PC-3 (cell line): ENCODE data around the gene USP12. TPM values are rescaled to one million over a fixed set of nuclear protein-coding genes. Genes with fewer than 3 reads are reported as not detected.
A peak's percentile ranks its signal among the peaks of the same experiment; 100 is the strongest.

Source experiments
- ATAC-seq: fragments of 200-7000 bp; cut with Tn5 transposase; 2 replicates; pipeline ENCODE4 v1.9.1; 2020; ENCODE audit warnings: mild to moderate bottlenecking, moderate library complexity
- BruUV-seq: library from RNA; stranded (reverse); fragments of 400-500 nt; replicated peaks from 2 replicates; lab custom pipeline; 2021; lab: Mats Ljungman, UMichigan
- CTCF ChIA-PET: fragments of 300-600 bp; sonication (Branson Sonifier 250); formaldehyde crosslinking; loops from one replicate; lab custom pipeline; 2022; ENCODE audit warnings: antibody characterized with exemption; lab: Charles Lee
- POLR2A ChIA-PET: fragments of 300-600 bp; sonication (Branson Sonifier 250); formaldehyde crosslinking; loops from one replicate; lab custom pipeline; 2022; ENCODE audit warnings: antibody characterized with exemption; ENCODE audit not compliant: unreplicated experiment; lab: Charles Lee
- DNase-seq: peaks from one replicate; pipeline ENCODE4 v3.0.0-alpha.2; 2015
- H2AFZ ChIP-seq: fragments of 300-600 bp; sonication (generic); 2 replicates; pipeline ENCODE4 v1.6.0; 2016; ENCODE audit warnings: antibody characterized with exemption, low read length
- H3F3A ChIP-seq: fragments of 300-600 bp; sonication (generic); one replicate; pipeline ENCODE4 v1.6.0; 2017; ENCODE audit warnings: antibody characterized with exemption, low read length, control low read depth, mild to moderate bottlenecking; ENCODE audit not compliant: unreplicated experiment
- H3K27ac ChIP-seq: fragments of 300-600 bp; sonication (generic); 2 replicates; pipeline ENCODE4 v1.5.1; 2016; ENCODE audit warnings: mild to moderate bottlenecking, low read length
- H3K27me3 ChIP-seq: fragments of 300-600 bp; sonication (generic); 2 replicates; pipeline ENCODE4 v1.6.1; 2016; ENCODE audit warnings: low read length, mixed read lengths
- H3K36me3 ChIP-seq: fragments of 300-600 bp; sonication (generic); 2 replicates; pipeline ENCODE4 v1.6.1; 2016; ENCODE audit warnings: low read depth, mixed run types, low read length, mixed read lengths
- H3K4me1 ChIP-seq: fragments of 300-600 bp; sonication (generic); 2 replicates; pipeline ENCODE4 v1.5.1; 2016; ENCODE audit warnings: low read length; ENCODE audit not compliant: insufficient read depth
- H3K4me2 ChIP-seq: fragments of 300-600 bp; sonication (generic); 2 replicates; pipeline ENCODE4 v1.6.0; 2016; ENCODE audit warnings: low read length
- H3K4me3 ChIP-seq: fragments of 300-600 bp; sonication (generic); 2 replicates; pipeline ENCODE4 v1.5.1; 2016; ENCODE audit warnings: mild to moderate bottlenecking, low read length, mixed read lengths
- H3K79me2 ChIP-seq: fragments of 300-600 bp; sonication (generic); 2 replicates; pipeline ENCODE4 v1.6.1; 2017; ENCODE audit warnings: low read length, mixed read lengths
- H3K9ac ChIP-seq: fragments of 300-600 bp; sonication (generic); 2 replicates; pipeline ENCODE4 v1.6.0; 2016; ENCODE audit warnings: mild to moderate bottlenecking, low read length
- H3K9me2 ChIP-seq: fragments of 300-600 bp; sonication (generic); replicated peaks from 2 replicates; pipeline ENCODE4 v1.6.1; 2016; ENCODE audit warnings: mixed run types, low read length, mixed read lengths
- H3K9me3 ChIP-seq: fragments of 300-600 bp; sonication (generic); 2 replicates; pipeline ENCODE4 v1.6.1; 2016; ENCODE audit warnings: low read length, mixed read lengths
- H4K20me1 ChIP-seq: fragments of 300-600 bp; sonication (generic); 2 replicates; pipeline ENCODE4 v1.6.1; 2016; ENCODE audit warnings: low read length, mixed read lengths
- EZH2 ChIP-seq: fragments of 300-600 bp; sonication (generic); IDR thresholded peaks from one replicate; pipeline ENCODE4 v1.6.1; 2017; ENCODE audit warnings: antibody characterized with exemption, mild to moderate bottlenecking, low read length; ENCODE audit not compliant: unreplicated experiment
- EZH2phosphoT487 ChIP-seq: fragments of 300-600 bp; sonication (generic); IDR thresholded peaks from 2 replicates; pipeline ENCODE4 v1.6.1; 2018; ENCODE audit warnings: mild to moderate bottlenecking, antibody characterized with exemption, low read length, borderline replicate concordance
- intact Hi-C: fragments of 100-400 bp; cut with micrococcal nuclease; formaldehyde crosslinking; loops from 2 replicates; pipeline ENCODE4 v1.9.0; 2023
- total RNA-seq: library from RNA; depleted of rRNA; stranded (reverse); fragments of >200 nt; gene quantifications from 2 replicates; pipeline ENCODE4 v1.2.3, GENCODE V29; 2014
- TF ChIP-seq, protein P1 (sequence below): fragments of 300-600 bp; sonication (generic); conservative IDR thresholded peaks from 2 replicates; pipeline ENCODE4 v1.5.1; 2017; ENCODE audit warnings: antibody characterized with exemption, low read depth, mild to moderate bottlenecking, low read length

Gene USP12
- total RNA-seq, 1 experiment from 2014 or later, result 24.2 TPM

GRCh38 chr13:27041341-27041740 is 130.3 kb downstream of the USP12 start:
- Histone ChIP-seq H4K20me1 (no peaks in the 10 kb centered on the region), H3K27me3 (no peaks in the 10 kb centered on the region), H3K9me2 (no peaks in the 10 kb centered on the region), H3K4me1 (peaks cover 64% of the 10 kb centered on the region), H3K27ac (no peak overlapping the region), H3K4me2 (no peak overlapping the region), H3K4me3 (no peak overlapping the region), H3F3A (no peaks in the 10 kb centered on the region), H2AFZ (no peak overlapping the region), H3K36me3 (no peaks in the 10 kb centered on the region), H3K79me2 (no peaks in the 10 kb centered on the region), H3K9me3 (no peaks in the 10 kb centered on the region), H3K9ac (no peak overlapping the region)
- DNase-seq (no peak), ATAC-seq (no peak)
- ChIA-PET POLR2A (no interaction called here), CTCF (no interaction called here)
- TF ChIP-seq EZH2 (no peak), EZH2phosphoT487 (no peak)
- TF ChIP-seq, protein P1, sequence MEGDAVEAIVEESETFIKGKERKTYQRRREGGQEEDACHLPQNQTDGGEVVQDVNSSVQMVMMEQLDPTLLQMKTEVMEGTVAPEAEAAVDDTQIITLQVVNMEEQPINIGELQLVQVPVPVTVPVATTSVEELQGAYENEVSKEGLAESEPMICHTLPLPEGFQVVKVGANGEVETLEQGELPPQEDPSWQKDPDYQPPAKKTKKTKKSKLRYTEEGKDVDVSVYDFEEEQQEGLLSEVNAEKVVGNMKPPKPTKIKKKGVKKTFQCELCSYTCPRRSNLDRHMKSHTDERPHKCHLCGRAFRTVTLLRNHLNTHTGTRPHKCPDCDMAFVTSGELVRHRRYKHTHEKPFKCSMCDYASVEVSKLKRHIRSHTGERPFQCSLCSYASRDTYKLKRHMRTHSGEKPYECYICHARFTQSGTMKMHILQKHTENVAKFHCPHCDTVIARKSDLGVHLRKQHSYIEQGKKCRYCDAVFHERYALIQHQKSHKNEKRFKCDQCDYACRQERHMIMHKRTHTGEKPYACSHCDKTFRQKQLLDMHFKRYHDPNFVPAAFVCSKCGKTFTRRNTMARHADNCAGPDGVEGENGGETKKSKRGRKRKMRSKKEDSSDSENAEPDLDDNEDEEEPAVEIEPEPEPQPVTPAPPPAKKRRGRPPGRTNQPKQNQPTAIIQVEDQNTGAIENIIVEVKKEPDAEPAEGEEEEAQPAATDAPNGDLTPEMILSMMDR, result no peak
- no TSS peak for BruUV-seq
- intact Hi-C loops, result loop anchor here (5.0 kb wide), 2 partner anchors 131 to 231 kb away; partner anchors contain the start of genes RASL11A and USP12

GRCh38 chr13:27040826-27041108 is 130.8 kb downstream of the USP12 start:
- H3K36me3 ChIP-seq, result no peaks in the 10 kb centered on the region
- CTCF ChIA-PET, result interaction anchor here (0.6 kb wide), 1 partner anchor 321 kb away, joined by 4 read pairs; no protein-coding TSS in a partner anchor
- no peak overlapping the region for H3K4me3 ChIP-seq
- H3K9me3 ChIP-seq, result no peaks in the 10 kb centered on the region
- no peak overlapping the region for H2AFZ ChIP-seq
- no peak for DNase-seq
- POLR2A ChIA-PET, result no interaction called here
- peaks cover 69% of the 10 kb centered on the region for H3K4me1 ChIP-seq
- no peak overlapping the region; the same call in 1 of the 2 replicates for H3K4me2 ChIP-seq
- ATAC-seq, result no peak
- H3K9me2 ChIP-seq, result no peaks in the 10 kb centered on the region
- no peaks in the 10 kb centered on the region for H3F3A ChIP-seq
- no peaks in the 10 kb centered on the region for H3K79me2 ChIP-seq
- no TSS peak for BruUV-seq
- peak overlapping the region; percentile 15; the same call in 1 of the 2 replicates for H3K9ac ChIP-seq
- H3K27ac ChIP-seq, result peak overlapping the region; percentile 86
- TF ChIP-seq, protein P1, result no peak
- TF ChIP-seq EZH2phosphoT487 (no peak), EZH2 (no peak)
- no peaks in the 10 kb centered on the region for H3K27me3 ChIP-seq
- H4K20me1 ChIP-seq, result no peaks in the 10 kb centered on the region
- intact Hi-C loops, result loop anchor here (5.0 kb wide), 2 partner anchors 132 to 232 kb away; partner anchors contain the start of genes RASL11A and USP12

GRCh38 chr13:27039171-27039701 is 132.4 kb downstream of the USP12 start:
- Histone ChIP-seq H3K9me2 (no peaks in the 10 kb centered on the region), H4K20me1 (no peaks in the 10 kb centered on the region), H3K36me3 (no peaks in the 10 kb centered on the region), H2AFZ (no peak overlapping the region), H3K4me3 (no peak overlapping the region), H3K27ac (peak overlapping the region; percentile 86), H3K27me3 (no peaks in the 10 kb centered on the region), H3F3A (no peaks in the 10 kb centered on the region), H3K4me2 (peak overlapping the region; percentile 48), H3K79me2 (no peaks in the 10 kb centered on the region), H3K9me3 (no peaks in the 10 kb centered on the region), H3K9ac (peak overlapping the region; percentile 15), H3K4me1 (peaks cover 72% of the 10 kb centered on the region)
- TF ChIP-seq EZH2 (no peak), EZH2phosphoT487 (no peak)
- TF ChIP-seq, protein P1, result no peak
- POLR2A ChIA-PET, result no interaction called here
- ATAC-seq, result no peak
- intact Hi-C loops, result no loop called here
- CTCF ChIA-PET, result no interaction called here
- no TSS peak for BruUV-seq
- no peak for DNase-seq
